Endodermal cell (in vitro differentiated cells): ENCODE results near the gene MBP. TPM values are rescaled to one million over a fixed set of nuclear protein-coding genes. Genes with fewer than 3 reads are reported as not detected.

Experiments
- DNase-seq: peaks from one replicate; pipeline ENCODE4 v3.0.0-alpha.2; 2017
- H3K27ac ChIP-seq: 2 replicates; pipeline ENCODE4 v1.5.1; 2013; ENCODE audit warnings: mild to moderate bottlenecking, low read depth, low read length, moderate library complexity
- H3K27me3 ChIP-seq: 2 replicates; pipeline ENCODE4 v1.6.1; 2013; ENCODE audit warnings: mild to moderate bottlenecking, low read length, moderate library complexity; ENCODE audit not compliant: insufficient read depth, control insufficient read depth, poor library complexity, severe bottlenecking
- H3K36me3 ChIP-seq: 2 replicates; pipeline ENCODE4 v1.7.0; 2013; ENCODE audit warnings: mild to moderate bottlenecking, low read length, moderate library complexity; ENCODE audit not compliant: control insufficient read depth, insufficient read depth
- H3K4me1 ChIP-seq: one replicate; pipeline ENCODE4 v1.7.0; 2013; ENCODE audit warnings: low read length; ENCODE audit not compliant: control insufficient read depth, insufficient read depth
- H3K4me3 ChIP-seq: 2 replicates; pipeline ENCODE4 v1.5.1; 2013; ENCODE audit warnings: mild to moderate bottlenecking, low read length, moderate library complexity
- H3K9ac ChIP-seq: 2 replicates; pipeline ENCODE4 v1.6.1; 2013; ENCODE audit warnings: mild to moderate bottlenecking, low read length, moderate library complexity; ENCODE audit not compliant: poor library complexity, severe bottlenecking; ENCODE audit errors: extremely low read depth
- H3K9me3 ChIP-seq: 2 replicates; pipeline ENCODE4 v1.6.1; 2013; ENCODE audit warnings: mild to moderate bottlenecking, low read length, moderate library complexity; ENCODE audit not compliant: control insufficient read depth
- H3K27ac Mint-ChIP-seq: 2 replicates; pipeline ENCODE4 v1.8.0; 2020; ENCODE audit warnings: mixed read lengths
- H3K27me3 Mint-ChIP-seq: 2 replicates; pipeline ENCODE4 v1.8.0; 2021; ENCODE audit warnings: mild to moderate bottlenecking, mixed read lengths; ENCODE audit not compliant: insufficient read depth
- H3K36me3 Mint-ChIP-seq: 2 replicates; pipeline ENCODE4 v1.8.0; 2020; ENCODE audit warnings: low read depth, mixed read lengths
- H3K4me1 Mint-ChIP-seq: 2 replicates; pipeline ENCODE4 v1.8.0; 2020; ENCODE audit warnings: mixed read lengths
- H3K4me3 Mint-ChIP-seq: 2 replicates; pipeline ENCODE4 v1.8.0; 2020; ENCODE audit warnings: mild to moderate bottlenecking, moderate library complexity, mixed read lengths
- H3K9me3 Mint-ChIP-seq: 2 replicates; pipeline ENCODE4 v1.8.0; 2020; ENCODE audit warnings: mild to moderate bottlenecking, mixed read lengths
- CTCF ChIP-seq: fragments of 200-600 bp; sonication (generic); conservative IDR thresholded peaks from 2 replicates; pipeline ENCODE4 v1.5.0; 2021; ENCODE audit warnings: antibody characterized with exemption, mild to moderate bottlenecking
- WGBS, 2 experiments: methylation state at CpG; one replicate each; pipeline versions ENCODE4 v1.1.5 to v1.1.7; 2013; ENCODE audit warnings: missing lambda C conversion rate in 2 of 2, mixed read lengths in 1 of 2; ENCODE audit not compliant: insufficient coverage in 1 of 2, insufficient read length in 1 of 2; 5-methylcytosine and 5-hydroxymethylcytosine counted together
- total RNA-seq, 2 donors: library from RNA; stranded (reverse); fragmentation: NEBNext Ultra II Directional in 1 of 2; extraction: Animal tissue kit (Norgen Biotek cat#: 25700) in 1 of 2; gene quantifications; 2 replicates in 1 of 2; 3 replicates in 1 of 2; pipeline ENCODE4 v1.2.1, GENCODE V29; 2021

The MBP gene
- total RNA-seq, 2 donors from 2014 or later: 16.3 to 19.0 TPM

GRCh38 chr18:77071711-77072292 lies 60.8 kb downstream of the MBP start:
- no peak for TF ChIP-seq CTCF
- DNase-seq: no peak
- Mint-ChIP-seq H3K9me3 (no peaks in the 10 kb centered on the region), H3K27me3 (no peaks in the 10 kb centered on the region), H3K4me3 (no peak overlapping the region), H3K36me3 (no peaks in the 10 kb centered on the region), H3K27ac (no peak overlapping the region), H3K4me1 (peaks cover 9% of the 10 kb centered on the region)
- Histone ChIP-seq H3K9me3 (no peaks in the 10 kb centered on the region), H3K27ac (no peak overlapping the region), H3K4me3 (no peak overlapping the region), H3K4me1 (no peaks in the 10 kb centered on the region), H3K9ac (no peak overlapping the region), H3K36me3 (no peaks in the 10 kb centered on the region), H3K27me3 (no peaks in the 10 kb centered on the region)
- WGBS, 2 experiments: 95% methylated on average over 6 to 10 of the region's 10 CpGs

DNA sequence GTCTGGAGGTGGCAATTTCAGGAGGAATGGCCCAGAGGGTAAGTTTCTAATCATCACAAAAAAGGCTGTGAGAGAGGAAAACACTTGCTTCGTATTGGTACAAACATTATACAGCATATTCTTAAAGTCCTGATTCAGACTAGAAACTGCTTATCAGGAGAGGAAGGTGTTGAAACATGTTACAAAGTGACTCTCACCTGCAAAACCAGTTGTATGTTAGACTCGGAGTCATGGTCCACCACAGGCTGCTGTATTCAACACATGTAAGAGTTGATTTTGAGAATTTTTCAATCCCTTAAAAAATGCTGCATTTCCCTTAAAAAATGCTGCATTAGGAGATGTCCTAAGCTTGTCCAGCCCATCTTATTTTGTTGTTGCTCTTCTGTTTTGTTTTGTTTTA lies 61.5 kb downstream of the MBP start:
- H3K9me3 Mint-ChIP-seq: no peaks in the 10 kb centered on the region
- H3K27ac Mint-ChIP-seq: no peak overlapping the region
- H3K4me1 ChIP-seq: no peaks in the 10 kb centered on the region
- H3K27me3 ChIP-seq: no peaks in the 10 kb centered on the region
- H3K9me3 ChIP-seq: no peaks in the 10 kb centered on the region
- H3K4me3 ChIP-seq: no peak overlapping the region
- no peak for TF ChIP-seq CTCF
- H3K27me3 Mint-ChIP-seq: no peaks in the 10 kb centered on the region
- no peak overlapping the region for H3K4me3 Mint-ChIP-seq
- H3K4me1 Mint-ChIP-seq: peaks cover 9% of the 10 kb centered on the region
- WGBS, 2 experiments: 85% methylated on average over 2 of the region's 2 CpGs; no CpG with 5 or more reads in 1 of the 2 experiments
- no peak overlapping the region for H3K9ac ChIP-seq
- H3K36me3 ChIP-seq: no peaks in the 10 kb centered on the region
- no peak for DNase-seq
- peaks cover 2% of the 10 kb centered on the region for H3K36me3 Mint-ChIP-seq
- no peak overlapping the region for H3K27ac ChIP-seq

- Histone ChIP-seq H3K9ac (no peak overlapping the region), H3K27ac (no peak overlapping the region), H3K36me3 (no peaks in the 10 kb centered on the region), H3K4me3 (no peak overlapping the region), H3K4me1 (no peaks in the 10 kb centered on the region), H3K27me3 (no peaks in the 10 kb centered on the region), H3K9me3 (no peaks in the 10 kb centered on the region)
- DNase-seq: no peak
- Mint-ChIP-seq H3K4me3 (no peak overlapping the region), H3K36me3 (peaks cover 6% of the 10 kb centered on the region), H3K27ac (no peak overlapping the region), H3K9me3 (no peaks in the 10 kb centered on the region), H3K4me1 (peaks cover 9% of the 10 kb centered on the region), H3K27me3 (no peaks in the 10 kb centered on the region)
- WGBS, 2 experiments: 88 to 93% methylated on average over 13 to 16 of the region's 16 CpGs
- no peak for TF ChIP-seq CTCF
Observed at GRCh38 chr18:77070627-77071026, 62.0 kb downstream of the MBP start.
